ENCODE measurements around the gene DNHD1.

DNHD1 gene

GRCh38 chr11:6566704-6567370, 69.8 kb downstream of the DNHD1 start:
- Histone ChIP-seq H3K9me3 (ENCODE audit: control insufficient read depth, insufficient read depth, low read depth, low read length) (no peaks in the 10 kb centered on the region), H3K36me3 (ENCODE audit: control insufficient read depth, insufficient read depth, low read length) (no peaks in the 10 kb centered on the region), H3K27ac (ENCODE audit: low read depth, low read length) (no peak overlapping the region), H3K9ac (ENCODE audit: low read length) (no peak overlapping the region), H3K27me3 (ENCODE audit: control insufficient read depth, insufficient read depth, low read length) (peaks cover 7% of the 10 kb centered on the region; the same call in 1 of the 2 replicates), H3K4me1 (ENCODE audit: control insufficient read depth, insufficient read depth, low read length) (peaks cover 30% of the 10 kb centered on the region), H3K4me3 (ENCODE audit: low read depth, low read length) (no peak overlapping the region)

- no peak overlapping the region for H3K27ac ChIP-seq (ENCODE audit: low read depth, low read length)
- peaks cover 30% of the 10 kb centered on the region for H3K4me1 ChIP-seq (ENCODE audit: control insufficient read depth, insufficient read depth, low read length)
- H3K9me3 ChIP-seq (ENCODE audit: control insufficient read depth, insufficient read depth, low read depth, low read length) = no peaks in the 10 kb centered on the region
- peaks cover 7% of the 10 kb centered on the region; the same call in 1 of the 2 replicates for H3K27me3 ChIP-seq (ENCODE audit: control insufficient read depth, insufficient read depth, low read length)
- H3K4me3 ChIP-seq (ENCODE audit: low read depth, low read length) = no peak overlapping the region
- H3K36me3 ChIP-seq (ENCODE audit: control insufficient read depth, insufficient read depth, low read length) = no peaks in the 10 kb centered on the region
- no peak overlapping the region for H3K9ac ChIP-seq (ENCODE audit: low read length)
Observed at GRCh38 chr11:6567371-6567745, 70.3 kb downstream of the DNHD1 start.

GRCh38 chr11:6568191-6568918, 71.3 kb downstream of the DNHD1 start:
- no peak overlapping the region for H3K9ac ChIP-seq (ENCODE audit: low read length)
- no peak overlapping the region for H3K4me3 ChIP-seq (ENCODE audit: low read depth, low read length)
- H3K9me3 ChIP-seq (ENCODE audit: control insufficient read depth, insufficient read depth, low read depth, low read length) = no peaks in the 10 kb centered on the region
- peaks cover 22% of the 10 kb centered on the region for H3K4me1 ChIP-seq (ENCODE audit: control insufficient read depth, insufficient read depth, low read length)
- H3K27me3 ChIP-seq (ENCODE audit: control insufficient read depth, insufficient read depth, low read length) = peaks cover 7% of the 10 kb centered on the region; the same call in 1 of the 2 replicates
- H3K36me3 ChIP-seq (ENCODE audit: control insufficient read depth, insufficient read depth, low read length) = no peaks in the 10 kb centered on the region
- no peak overlapping the region for H3K27ac ChIP-seq (ENCODE audit: low read depth, low read length)

GRCh38 chr11:6569706-6570105, 72.6 kb downstream of the DNHD1 start:
- Histone ChIP-seq H3K27me3 (ENCODE audit: control insufficient read depth, insufficient read depth, low read length) (peaks cover 7% of the 10 kb centered on the region; the same call in 1 of the 2 replicates), H3K4me1 (ENCODE audit: control insufficient read depth, insufficient read depth, low read length) (peaks cover 13% of the 10 kb centered on the region), H3K36me3 (ENCODE audit: control insufficient read depth, insufficient read depth, low read length) (no peaks in the 10 kb centered on the region), H3K4me3 (ENCODE audit: low read depth, low read length) (no peak overlapping the region), H3K9ac (ENCODE audit: low read length) (no peak overlapping the region), H3K27ac (ENCODE audit: low read depth, low read length) (no peak overlapping the region), H3K9me3 (ENCODE audit: control insufficient read depth, insufficient read depth, low read depth, low read length) (no peaks in the 10 kb centered on the region)

- H3K36me3 ChIP-seq (ENCODE audit: control insufficient read depth, insufficient read depth, low read length) = no peaks in the 10 kb centered on the region
- no peak overlapping the region for H3K9ac ChIP-seq (ENCODE audit: low read length)
- H3K27ac ChIP-seq (ENCODE audit: low read depth, low read length) = no peak overlapping the region
- no peaks in the 10 kb centered on the region for H3K9me3 ChIP-seq (ENCODE audit: control insufficient read depth, insufficient read depth, low read depth, low read length)
- peaks cover 5% of the 10 kb centered on the region for H3K4me1 ChIP-seq (ENCODE audit: control insufficient read depth, insufficient read depth, low read length)
- H3K4me3 ChIP-seq (ENCODE audit: low read depth, low read length) = peak overlapping the region; percentile 34; the same call in 1 of the 2 replicates
- peaks cover 7% of the 10 kb centered on the region; the same call in 1 of the 2 replicates for H3K27me3 ChIP-seq (ENCODE audit: control insufficient read depth, insufficient read depth, low read length)
Observed at GRCh38 chr11:6570691-6571427, 73.8 kb downstream of the DNHD1 start.

GRCh38 chr11:6571434-6572008, 74.4 kb downstream of the DNHD1 start:
- H3K27ac ChIP-seq (ENCODE audit: low read depth, low read length) = no peak overlapping the region
- peak overlapping the region; percentile 34; the same call in 1 of the 2 replicates for H3K4me3 ChIP-seq (ENCODE audit: low read depth, low read length)
- H3K9me3 ChIP-seq (ENCODE audit: control insufficient read depth, insufficient read depth, low read depth, low read length) = no peaks in the 10 kb centered on the region
- H3K9ac ChIP-seq (ENCODE audit: low read length) = no peak overlapping the region
- H3K27me3 ChIP-seq (ENCODE audit: control insufficient read depth, insufficient read depth, low read length) = peaks cover 7% of the 10 kb centered on the region; the same call in 1 of the 2 replicates
- H3K36me3 ChIP-seq (ENCODE audit: control insufficient read depth, insufficient read depth, low read length) = no peaks in the 10 kb centered on the region
- peaks cover 5% of the 10 kb centered on the region for H3K4me1 ChIP-seq (ENCODE audit: control insufficient read depth, insufficient read depth, low read length)

GRCh38 chr11:6572215-6572614, 75.1 kb downstream of the DNHD1 start:
- Histone ChIP-seq H3K27ac (ENCODE audit: low read depth, low read length) (no peak overlapping the region), H3K9ac (ENCODE audit: low read length) (no peak overlapping the region), H3K36me3 (ENCODE audit: control insufficient read depth, insufficient read depth, low read length) (no peaks in the 10 kb centered on the region), H3K9me3 (ENCODE audit: control insufficient read depth, insufficient read depth, low read depth, low read length) (no peaks in the 10 kb centered on the region), H3K27me3 (ENCODE audit: control insufficient read depth, insufficient read depth, low read length) (peaks cover 7% of the 10 kb centered on the region; the same call in 1 of the 2 replicates), H3K4me1 (ENCODE audit: control insufficient read depth, insufficient read depth, low read length) (peaks cover 5% of the 10 kb centered on the region), H3K4me3 (ENCODE audit: low read depth, low read length) (no peak overlapping the region)

- Histone ChIP-seq H3K9ac (ENCODE audit: low read length) (no peak overlapping the region), H3K27ac (ENCODE audit: low read depth, low read length) (no peak overlapping the region), H3K36me3 (ENCODE audit: control insufficient read depth, insufficient read depth, low read length) (no peaks in the 10 kb centered on the region), H3K9me3 (ENCODE audit: control insufficient read depth, insufficient read depth, low read depth, low read length) (no peaks in the 10 kb centered on the region), H3K4me1 (ENCODE audit: control insufficient read depth, insufficient read depth, low read length) (no peaks in the 10 kb centered on the region), H3K27me3 (ENCODE audit: control insufficient read depth, insufficient read depth, low read length) (peaks cover 7% of the 10 kb centered on the region; the same call in 1 of the 2 replicates), H3K4me3 (ENCODE audit: low read depth, low read length) (no peak overlapping the region)
Observed at GRCh38 chr11:6574816-6575715, 78.0 kb downstream of the DNHD1 start.

GRCh38 chr11:6576471-6577373, 79.6 kb downstream of the DNHD1 start:
- Histone ChIP-seq H3K4me1 (ENCODE audit: control insufficient read depth, insufficient read depth, low read length) (no peaks in the 10 kb centered on the region), H3K9ac (ENCODE audit: low read length) (no peak overlapping the region), H3K27me3 (ENCODE audit: control insufficient read depth, insufficient read depth, low read length) (no peaks in the 10 kb centered on the region; the same call in 1 of the 2 replicates), H3K36me3 (ENCODE audit: control insufficient read depth, insufficient read depth, low read length) (no peaks in the 10 kb centered on the region), H3K27ac (ENCODE audit: low read depth, low read length) (no peak overlapping the region), H3K4me3 (ENCODE audit: low read depth, low read length) (no peak overlapping the region), H3K9me3 (ENCODE audit: control insufficient read depth, insufficient read depth, low read depth, low read length) (no peaks in the 10 kb centered on the region)
